Esophagus squamous epithelium (tissue), 4 donors: ENCODE data around the gene GABBR2.

Experiments used
- POLR2A ChIP-seq, 4 donors: fragments of 450-650 bp; IDR thresholded peaks; one replicate each; pipeline ENCODE4 v1.6.1; 2017; ENCODE audit warnings: antibody characterized with exemption in 4 of 4, mild to moderate bottlenecking in 4 of 4, moderate library complexity in 3 of 4
- TF ChIP-seq, protein P1 (sequence below), 6 experiments: fragments of 450-650 bp in 4 of 6; fragments of 200-600 bp in 2 of 6; sonication (generic) in 2 of 6; IDR thresholded peaks; one replicate each; pipeline ENCODE4 v1.5.1; 2016 to 2019; ENCODE audit warnings: antibody characterized with exemption in 6 of 6, mild to moderate bottlenecking in 4 of 6, moderate library complexity in 4 of 6

DNA sequence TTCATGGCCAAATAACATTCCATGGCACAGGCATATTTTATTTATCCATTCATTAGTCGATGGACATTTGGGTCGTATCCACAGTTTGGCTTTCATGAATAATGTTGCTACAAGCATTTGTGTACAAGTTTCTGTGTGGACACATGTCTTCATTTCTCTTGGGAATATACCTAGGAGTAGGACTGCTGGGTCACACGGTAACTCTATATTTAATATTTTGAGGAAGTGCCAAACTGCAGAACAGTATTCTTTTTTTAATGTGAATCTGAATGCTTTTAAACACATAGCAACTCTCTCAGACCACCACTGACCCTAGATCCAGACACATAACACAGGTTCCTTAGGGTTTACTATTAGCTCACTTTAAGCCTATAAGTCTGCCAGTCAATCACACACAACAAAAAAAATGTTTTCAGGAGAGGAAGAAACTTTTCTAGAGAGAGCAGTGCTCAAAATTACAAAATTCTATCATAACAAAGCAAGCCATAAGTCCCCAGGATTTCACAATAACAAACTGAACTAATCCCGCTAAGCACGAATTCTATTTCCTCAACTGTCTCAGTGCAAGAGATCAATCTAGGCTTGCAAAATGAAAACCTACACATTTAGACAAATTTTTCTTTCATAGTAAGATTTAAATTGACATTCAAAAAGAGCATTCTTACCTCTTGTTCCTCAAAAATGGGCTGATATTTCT, 41.8 kb upstream of the GABBR2 start:
- TF ChIP-seq, protein P1, sequence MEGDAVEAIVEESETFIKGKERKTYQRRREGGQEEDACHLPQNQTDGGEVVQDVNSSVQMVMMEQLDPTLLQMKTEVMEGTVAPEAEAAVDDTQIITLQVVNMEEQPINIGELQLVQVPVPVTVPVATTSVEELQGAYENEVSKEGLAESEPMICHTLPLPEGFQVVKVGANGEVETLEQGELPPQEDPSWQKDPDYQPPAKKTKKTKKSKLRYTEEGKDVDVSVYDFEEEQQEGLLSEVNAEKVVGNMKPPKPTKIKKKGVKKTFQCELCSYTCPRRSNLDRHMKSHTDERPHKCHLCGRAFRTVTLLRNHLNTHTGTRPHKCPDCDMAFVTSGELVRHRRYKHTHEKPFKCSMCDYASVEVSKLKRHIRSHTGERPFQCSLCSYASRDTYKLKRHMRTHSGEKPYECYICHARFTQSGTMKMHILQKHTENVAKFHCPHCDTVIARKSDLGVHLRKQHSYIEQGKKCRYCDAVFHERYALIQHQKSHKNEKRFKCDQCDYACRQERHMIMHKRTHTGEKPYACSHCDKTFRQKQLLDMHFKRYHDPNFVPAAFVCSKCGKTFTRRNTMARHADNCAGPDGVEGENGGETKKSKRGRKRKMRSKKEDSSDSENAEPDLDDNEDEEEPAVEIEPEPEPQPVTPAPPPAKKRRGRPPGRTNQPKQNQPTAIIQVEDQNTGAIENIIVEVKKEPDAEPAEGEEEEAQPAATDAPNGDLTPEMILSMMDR (IDR thresholded peaks at IDR 0.05): no peak
- no peak for TF ChIP-seq POLR2A (IDR thresholded peaks at IDR 0.05)
